Measurements from ENCODE around the gene TFF3.
A peak's percentile ranks its signal among the peaks of the same experiment; 100 is the strongest.

TFF3 gene

GRCh38 chr21:42264245-42265195 is 50.7 kb downstream of the TFF3 start:
- Histone ChIP-seq H3K27ac (ENCODE audit: low read length) (no peak overlapping the region), H3K4me1 (ENCODE audit: control insufficient read depth, insufficient read depth, low read length) (peaks cover 29% of the 10 kb centered on the region)

GRCh38 chr21:42263591-42264131 is 51.5 kb downstream of the TFF3 start:
- Histone ChIP-seq H3K27ac (ENCODE audit: low read length) (no peak overlapping the region), H3K4me3 (ENCODE audit: low read length in 2 of 2) (no peak overlapping the region), H3K27me3 (ENCODE audit: control insufficient read depth in 1 of 2, insufficient read depth in 2 of 2, low read length in 2 of 2) (no peaks in the 10 kb centered on the region), H3K4me1 (ENCODE audit: control insufficient read depth, insufficient read depth, low read length) (peaks cover 34% of the 10 kb centered on the region), H3K9me3 (ENCODE audit: control insufficient read depth in 2 of 2, low read length in 2 of 2) (no peaks in the 10 kb centered on the region), H3K9ac (ENCODE audit: low read length in 2 of 2) (no peak overlapping the region), H3K36me3 (ENCODE audit: control insufficient read depth in 2 of 2, insufficient read depth in 2 of 2, low read length in 2 of 2) (no peaks in the 10 kb centered on the region)

More at GRCh38 chr21:42264245-42265195, 50.7 kb downstream of the TFF3 start:
- no peaks in the 10 kb centered on the region for H3K27me3 ChIP-seq (ENCODE audit: control insufficient read depth in 1 of 2, insufficient read depth in 2 of 2, low read length in 2 of 2)
- no peaks in the 10 kb centered on the region for H3K36me3 ChIP-seq (ENCODE audit: control insufficient read depth in 2 of 2, insufficient read depth in 2 of 2, low read length in 2 of 2)
- no peaks in the 10 kb centered on the region for H3K9me3 ChIP-seq (ENCODE audit: control insufficient read depth in 2 of 2, low read length in 2 of 2)
- no peak overlapping the region for H3K4me3 ChIP-seq (ENCODE audit: low read length in 2 of 2)
- H3K9ac ChIP-seq (ENCODE audit: low read length in 2 of 2) = no peak overlapping the region

- Histone ChIP-seq H3K9me3 (ENCODE audit: control insufficient read depth in 2 of 2, low read length in 2 of 2) (no peaks in the 10 kb centered on the region), H3K36me3 (ENCODE audit: control insufficient read depth in 2 of 2, insufficient read depth in 2 of 2, low read length in 2 of 2) (no peaks in the 10 kb centered on the region), H3K4me1 (ENCODE audit: control insufficient read depth, insufficient read depth, low read length) (peaks cover 34% of the 10 kb centered on the region), H3K27me3 (ENCODE audit: control insufficient read depth in 1 of 2, insufficient read depth in 2 of 2, low read length in 2 of 2) (no peaks in the 10 kb centered on the region), H3K9ac (ENCODE audit: low read length in 2 of 2) (no peak overlapping the region), H3K27ac (ENCODE audit: low read length) (peak overlapping the region; percentile 46), H3K4me3 (ENCODE audit: low read length in 2 of 2) (no peak overlapping the region)
Observed at GRCh38 chr21:42262831-42263231, 52.4 kb downstream of the TFF3 start.

- peaks cover 37% of the 10 kb centered on the region for H3K4me1 ChIP-seq (ENCODE audit: control insufficient read depth, insufficient read depth, low read length)
- H3K27ac ChIP-seq (ENCODE audit: low read length) = no peak overlapping the region
- no peaks in the 10 kb centered on the region for H3K9me3 ChIP-seq (ENCODE audit: control insufficient read depth in 2 of 2, low read length in 2 of 2)
- no peak overlapping the region for H3K9ac ChIP-seq (ENCODE audit: low read length in 2 of 2)
- no peaks in the 10 kb centered on the region for H3K36me3 ChIP-seq (ENCODE audit: control insufficient read depth in 2 of 2, insufficient read depth in 2 of 2, low read length in 2 of 2)
- H3K27me3 ChIP-seq (ENCODE audit: control insufficient read depth in 1 of 2, insufficient read depth in 2 of 2, low read length in 2 of 2) = no peaks in the 10 kb centered on the region
- H3K4me3 ChIP-seq (ENCODE audit: low read length in 2 of 2) = peak overlapping the region in 1 of 2 donors; percentile 47
Observed at GRCh38 chr21:42261829-42262200, 53.4 kb downstream of the TFF3 start.
